Hematopoietic multipotent progenitor cell treated with erythropoietin and hydrocortisone succinate and interleukin-3 and kit ligand, for 6 days (in vitro differentiated cells): ENCODE results near the gene NPAS4.
"Not testable (repeated sequence)": the region's sequence is repeated elsewhere in the genome, so short reads cannot be mapped to it uniquely, and the experiment has no call there.

Experiments used
- DNase-seq: peaks from one replicate; pipeline ENCODE4 v3.0.0-alpha.2; 2015

Gene NPAS4

DNA sequence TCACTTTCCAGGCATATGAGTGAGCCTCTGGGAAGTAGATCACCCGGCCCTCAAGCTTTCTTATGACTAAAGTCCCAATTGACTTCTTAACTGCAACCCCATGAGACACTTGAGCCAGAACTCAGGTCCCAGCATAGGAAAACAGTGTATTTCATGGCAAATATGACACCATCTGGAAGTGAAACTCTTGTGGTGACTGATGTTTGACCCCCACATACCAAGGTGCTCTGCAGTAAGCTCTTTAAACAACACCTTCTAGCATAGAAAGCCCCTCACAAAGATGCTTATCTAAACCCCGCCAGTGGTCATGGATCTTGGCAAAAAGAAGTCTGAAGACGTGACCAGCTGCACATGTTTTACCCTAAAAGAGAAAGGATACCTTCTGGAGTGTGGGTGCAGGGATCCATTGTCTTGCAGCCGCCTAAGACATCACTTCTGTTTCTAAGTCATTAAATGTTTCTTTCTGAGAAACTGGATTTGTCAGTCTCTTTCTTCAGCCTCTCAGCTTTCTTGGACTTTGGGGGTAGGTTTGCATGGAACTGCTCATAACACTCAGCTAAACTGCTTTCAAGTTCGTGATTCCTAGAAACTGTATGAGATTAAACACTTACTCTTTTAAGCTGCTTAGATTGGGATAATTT lies 38.4 kb downstream of the NPAS4 start:
- DNase-seq = no peak

GRCh38 chr11:66462010-66462409 lies 41.2 kb downstream of the NPAS4 start:
- no peak for DNase-seq

DNA sequence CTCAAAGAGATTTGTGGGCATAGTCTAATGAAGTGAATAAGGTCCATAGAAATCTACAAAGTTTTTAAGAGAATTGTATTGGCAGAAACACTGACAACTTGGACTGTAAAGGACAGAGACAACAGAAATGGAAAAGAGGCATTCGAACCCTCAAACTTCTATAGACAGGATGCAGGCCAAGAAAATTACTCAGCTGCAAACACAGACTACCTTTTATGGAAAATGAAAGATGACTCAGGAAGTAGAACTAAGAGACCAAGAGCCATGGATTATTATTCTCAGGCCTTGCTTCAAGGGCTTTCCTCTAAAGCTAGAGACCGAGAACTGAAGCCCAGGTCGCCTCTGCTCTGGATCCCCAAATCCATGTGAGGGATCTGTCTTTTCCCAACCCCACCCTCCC lies 42.1 kb downstream of the NPAS4 start:
- no peak for DNase-seq

DNA sequence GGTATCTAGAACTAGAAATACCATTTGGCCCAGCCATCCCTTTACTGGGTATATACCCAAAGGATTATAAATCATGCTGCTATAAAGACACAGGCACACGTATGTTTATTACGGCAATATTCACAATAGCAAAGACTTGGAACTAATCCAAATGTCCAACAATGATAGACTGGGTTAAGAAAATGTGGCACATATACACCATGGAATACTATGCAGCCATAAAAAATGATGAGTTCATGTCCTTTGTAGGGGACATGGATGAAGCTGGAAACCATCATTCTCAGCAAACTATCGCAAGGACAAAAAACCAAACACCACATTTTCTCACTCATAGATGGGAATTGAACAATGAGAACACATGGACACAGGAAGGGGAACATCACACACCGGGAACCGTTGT lies 43.3 kb downstream of the NPAS4 start:
- not testable (repeated sequence) for DNase-seq

DNA sequence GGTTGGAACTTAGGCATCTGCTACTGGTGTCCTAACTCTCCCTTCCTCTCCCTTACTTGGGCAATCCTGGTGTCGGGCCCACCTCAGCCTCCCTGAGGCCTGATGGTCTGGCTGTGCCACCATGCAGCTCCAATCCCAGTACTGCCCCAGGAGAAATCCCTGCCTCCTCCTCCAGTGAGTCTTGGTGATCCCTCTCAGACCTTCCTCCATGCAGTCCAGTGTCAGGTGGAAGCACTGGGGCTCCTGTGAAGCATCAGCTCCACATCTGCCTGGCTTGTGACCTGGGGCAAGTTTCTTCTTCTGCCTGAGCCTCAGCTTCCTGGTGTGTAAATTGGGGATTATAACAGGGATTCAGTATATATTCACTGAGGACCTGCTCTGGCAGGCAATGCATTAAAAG lies 44.1 kb downstream of the NPAS4 start:
- DNase-seq = no peak

GRCh38 chr11:66465373-66466224 lies 44.8 kb downstream of the NPAS4 start:
- no peak for DNase-seq

DNA sequence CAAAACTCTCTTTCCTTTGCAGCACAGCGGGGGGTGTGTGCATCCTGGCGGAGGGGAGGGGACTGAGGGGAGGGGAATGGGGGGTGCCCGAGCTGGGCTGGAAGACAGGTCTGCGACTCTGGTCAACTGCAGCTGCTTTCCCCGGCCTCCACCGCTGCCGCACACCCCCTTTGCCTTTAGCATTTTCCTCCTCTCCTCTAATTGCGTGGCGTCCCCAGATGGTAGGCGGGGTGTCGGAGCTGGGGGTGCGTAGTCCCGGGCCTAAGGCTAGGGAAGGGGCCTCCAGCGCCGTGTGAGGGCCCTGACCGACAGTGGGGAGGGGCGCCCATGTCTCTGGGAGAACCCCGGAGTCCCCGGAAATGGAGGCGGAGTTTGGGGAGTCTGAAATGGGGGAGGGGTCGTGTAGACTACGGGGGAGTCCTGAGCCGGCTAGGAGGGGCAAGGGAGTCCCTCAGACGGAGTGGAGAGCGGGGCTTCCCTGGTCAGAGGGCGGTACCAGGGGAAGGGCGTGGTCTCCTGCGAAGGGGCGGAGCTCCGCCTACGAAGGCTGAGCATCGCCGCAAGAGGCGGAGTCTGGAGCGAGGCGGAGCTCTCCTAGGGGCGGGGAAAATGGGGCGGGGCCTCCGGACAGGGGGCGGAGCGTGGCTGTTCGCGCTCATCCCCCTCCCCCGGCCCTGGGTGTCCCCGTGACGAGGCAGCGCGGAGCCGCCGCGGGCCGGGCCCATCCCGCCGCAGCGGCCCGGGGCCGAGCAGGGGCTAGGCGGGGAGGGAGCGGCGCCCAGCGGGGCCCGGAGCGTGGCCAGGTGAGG lies 45.6 kb downstream of the NPAS4 start, which contains the start of gene PELI3:
Gene PELI3 (plus strand): TSS at position 681 of the 809 bp plus-strand sequence. CDS start 1,224 bp downstream, outside the sequence.
- DNase-seq = peak; percentile 95

- peak; percentile 34 for DNase-seq
Measured at GRCh38 chr11:66467034-66467659, 46.3 kb downstream of the NPAS4 start.

- peak; percentile 56 for DNase-seq
Measured at GRCh38 chr11:66467756-66468155, 46.9 kb downstream of the NPAS4 start.

DNA sequence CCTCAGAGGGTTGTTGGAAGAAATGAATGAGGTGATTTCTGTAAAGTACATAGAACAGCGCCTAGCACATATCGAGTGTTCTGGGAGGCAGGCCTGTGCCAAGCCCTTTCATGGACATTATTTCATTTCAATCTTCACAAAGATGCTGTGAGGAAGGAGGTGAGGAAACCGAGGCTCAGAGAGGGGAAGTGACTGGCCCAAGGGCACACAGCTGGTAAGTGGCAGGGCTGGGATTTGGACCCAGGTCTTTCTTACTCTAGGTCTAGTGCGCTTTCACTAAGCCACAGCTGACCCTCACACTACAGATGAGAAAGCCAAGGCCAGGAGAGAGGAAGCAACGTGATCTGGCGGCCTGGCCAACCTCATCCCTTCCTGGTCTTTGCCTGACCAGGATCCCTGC lies 47.9 kb downstream of the NPAS4 start:
- no peak for DNase-seq

- no peak for DNase-seq
Measured at GRCh38 chr11:66469441-66469840, 48.6 kb downstream of the NPAS4 start.

GRCh38 chr11:66470015-66470414 lies 49.2 kb downstream of the NPAS4 start:
- no peak for DNase-seq

DNA sequence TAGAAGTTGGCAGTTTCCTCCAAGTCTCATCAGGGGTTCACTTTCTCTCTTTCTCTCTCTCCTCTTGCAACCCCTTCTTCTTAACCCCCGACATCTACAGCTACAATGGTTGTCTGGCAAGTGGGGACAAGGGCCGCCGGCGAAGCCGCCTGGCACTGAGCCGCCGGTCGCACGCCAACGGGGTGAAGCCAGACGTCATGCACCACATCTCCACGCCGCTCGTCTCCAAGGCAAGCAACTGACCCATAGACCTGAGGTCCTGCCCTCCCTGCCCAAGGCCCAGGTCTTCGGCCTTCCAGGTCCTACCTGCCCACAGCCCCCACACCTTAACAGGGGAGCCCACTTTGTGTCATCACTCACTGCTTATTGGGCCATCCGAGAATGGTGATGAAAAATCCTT lies 50.3 kb downstream of the NPAS4 start:
- no peak for DNase-seq

DNA sequence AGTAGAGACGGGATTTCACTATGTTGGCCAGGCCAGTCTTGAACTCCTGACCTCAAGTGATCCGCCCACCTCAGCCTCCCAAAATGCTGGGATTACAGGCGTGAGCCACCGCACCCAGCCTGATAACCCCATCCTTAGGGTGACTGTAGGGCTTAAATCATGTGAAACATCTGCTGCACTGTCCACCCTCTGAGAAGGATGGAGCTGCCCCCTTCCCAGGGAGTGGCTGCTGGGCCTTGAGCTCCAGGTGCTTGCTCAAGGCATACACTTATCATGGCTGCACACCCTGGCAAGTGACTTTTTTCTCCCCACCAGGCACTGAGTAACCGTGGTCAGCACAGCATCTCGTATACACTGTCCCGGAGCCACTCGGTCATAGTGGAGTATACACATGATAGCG lies 51.2 kb downstream of the NPAS4 start:
- DNase-seq = no peak

DNA sequence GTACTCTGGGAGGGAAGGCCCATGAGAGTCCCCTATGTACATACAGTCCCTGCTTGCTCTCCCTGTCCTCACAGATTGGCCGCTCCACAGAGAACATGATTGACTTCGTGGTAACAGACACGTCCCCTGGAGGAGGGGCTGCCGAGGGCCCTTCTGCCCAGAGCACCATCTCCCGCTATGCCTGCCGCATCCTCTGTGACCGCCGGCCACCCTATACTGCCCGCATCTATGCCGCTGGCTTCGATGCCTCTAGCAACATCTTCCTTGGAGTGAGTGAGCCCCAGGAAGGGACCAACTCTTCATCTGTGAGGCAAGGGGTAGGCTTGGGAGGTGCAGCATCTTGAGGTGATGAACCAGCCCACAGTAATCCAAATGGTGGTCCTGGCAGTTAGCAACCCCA lies 52.3 kb downstream of the NPAS4 start:
- no peak for DNase-seq

DNA sequence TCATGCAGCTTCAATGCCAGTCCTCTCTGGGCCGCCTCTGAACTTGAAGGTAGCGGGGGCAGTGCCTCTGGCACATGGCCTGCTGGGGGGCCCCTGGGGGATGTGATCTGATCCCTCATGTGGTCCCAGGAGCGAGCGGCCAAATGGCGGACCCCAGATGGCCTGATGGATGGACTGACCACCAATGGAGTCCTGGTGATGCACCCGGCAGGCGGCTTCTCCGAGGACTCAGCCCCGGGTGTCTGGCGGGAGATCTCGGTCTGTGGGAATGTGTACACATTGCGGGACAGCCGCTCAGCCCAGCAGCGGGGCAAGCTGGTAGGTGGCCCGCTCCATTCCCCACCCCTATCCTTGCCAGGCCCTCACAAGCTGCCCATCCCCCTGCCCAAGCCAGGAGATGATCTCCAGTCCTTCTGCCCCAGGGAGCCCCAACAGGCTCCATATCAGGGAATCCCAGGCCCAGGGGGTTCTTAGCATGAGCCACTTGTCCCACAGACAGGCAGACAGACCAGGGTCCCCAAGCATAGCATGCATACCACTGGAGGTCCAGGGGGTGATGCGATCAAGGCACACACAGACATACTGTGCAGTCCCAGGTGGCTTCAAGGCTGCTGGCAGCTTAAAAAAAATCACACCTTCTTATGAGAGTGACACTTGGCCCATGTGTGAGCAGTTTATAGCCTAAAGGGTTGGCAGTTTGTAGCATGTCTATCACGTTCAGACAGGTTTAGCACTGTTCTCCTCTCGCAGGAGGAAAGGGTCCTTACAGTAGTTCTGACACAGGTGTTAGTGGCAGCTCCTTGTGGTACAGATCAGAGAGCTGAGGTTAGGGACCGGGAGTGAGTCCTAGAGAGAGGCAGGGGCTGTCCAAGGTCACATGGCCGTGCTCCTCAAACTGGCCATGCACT lies 53.0 kb downstream of the NPAS4 start:
- DNase-seq = no peak

GRCh38 chr11:66475349-66476172 lies 54.7 kb downstream of the NPAS4 start:
- no peak for DNase-seq
